HepG2 (cell line): Measurements from ENCODE around the gene GRK5.

Source experiments
- GTF2F1 ChIP-seq: fragments of 150-350 bp; IDR thresholded peaks from 2 replicates; pipeline ENCODE4 v1.6.1; 2014; ENCODE audit warnings: low read length
- LRRFIP1 ChIP-seq: sonication (generic); formaldehyde crosslinking; conservative IDR thresholded peaks from 2 replicates; pipeline ENCODE4 v1.4.0; 2020; ENCODE audit warnings: missing genetic modification reagents
- MAFK ChIP-seq, 2 experiments: IDR thresholded peaks in 1 of 2; conservative IDR thresholded peaks in 1 of 2; 2 replicates each; pipeline ENCODE4 v1.6.1; 2011; ENCODE audit warnings: improper control_type of control experiment in 2 of 2, low read length in 2 of 2
- MEIS1 ChIP-seq: sonication (generic); formaldehyde crosslinking; IDR thresholded peaks from 2 replicates; pipeline ENCODE4 v1.9.0; 2021; ENCODE audit warnings: mild to moderate bottlenecking, missing genetic modification reagents, moderate library complexity, borderline replicate concordance
- POLR2A ChIP-seq, 2 experiments: IDR thresholded peaks; 2 replicates each; pipeline ENCODE4 v1.6.1; 2011; ENCODE audit warnings: low read depth in 2 of 2, low read length in 2 of 2, mild to moderate bottlenecking in 1 of 2, moderate library complexity in 1 of 2; ENCODE audit not compliant: insufficient read depth in 1 of 2
- RAD21 ChIP-seq: fragments of 450-650 bp; formaldehyde crosslinking; IDR thresholded peaks from 2 replicates; pipeline ENCODE4 v1.5.0; 2020; ENCODE audit warnings: mild to moderate bottlenecking
- TCF12 ChIP-seq, 2 experiments: fragments of 450-650 bp in 1 of 2; sonication (generic) in 1 of 2; formaldehyde crosslinking in 1 of 2; IDR thresholded peaks; 2 replicates each; pipeline versions ENCODE4 v1.6.1 to v1.8.0; 2017 to 2022; ENCODE audit warnings: antibody characterized with exemption in 1 of 2, mild to moderate bottlenecking in 1 of 2, missing genetic modification reagents in 1 of 2, moderate library complexity in 1 of 2
- ZBTB38 ChIP-seq: sonication (generic); formaldehyde crosslinking; IDR thresholded peaks from 2 replicates; pipeline ENCODE4 v1.5.1; 2020; ENCODE audit warnings: mild to moderate bottlenecking, missing genetic modification reagents
- ZBTB8A ChIP-seq: sonication (generic); formaldehyde crosslinking; IDR thresholded peaks from 2 replicates; pipeline ENCODE4 v1.4.0; 2020; ENCODE audit warnings: mild to moderate bottlenecking, low read depth, missing genetic modification reagents, borderline replicate concordance
- ZFP36 ChIP-seq: fragments of 150-350 bp; IDR thresholded peaks from 2 replicates; pipeline ENCODE4 v1.6.1; 2018; ENCODE audit warnings: borderline replicate concordance, low read length, low read depth; ENCODE audit not compliant: partially characterized antibody
- ZNF207 ChIP-seq: fragments of 450-650 bp; IDR thresholded peaks from 2 replicates; pipeline ENCODE4 v1.6.1; 2016; ENCODE audit warnings: antibody characterized with exemption, borderline replicate concordance
- ZNF792 ChIP-seq: IDR thresholded peaks from 2 replicates; pipeline ENCODE4 v1.6.1; 2016
- TF ChIP-seq, protein P1 (sequence below): sonication (generic); formaldehyde crosslinking; IDR thresholded peaks from 2 replicates; pipeline ENCODE4 v1.4.0; 2020; ENCODE audit warnings: missing genetic modification reagents, mild to moderate bottlenecking, borderline replicate concordance
- TF ChIP-seq, protein P2 (sequence below): sonication (generic); formaldehyde crosslinking; IDR thresholded peaks from 2 replicates; pipeline ENCODE4 v1.8.1; 2023; ENCODE audit warnings: mild to moderate bottlenecking, missing genetic modification reagents

GRCh38 chr10:119444866-119445265, 237.5 kb downstream of the GRK5 start:
- TF ChIP-seq POLR2A (IDR thresholded peaks at IDR 0.05; ENCODE audit: insufficient read depth in 1 of 2, low read depth in 2 of 2, low read length in 2 of 2) (no peak), ZBTB8A (no peak), ZNF207 (no peak), GTF2F1 (no peak), LRRFIP1 (CRISPR knock-in tag) (no peak), ZFP36 (no peak), MEIS1 (CRISPR knock-in tag) (no peak), ZBTB38 (CRISPR knock-in tag) (no peak), RAD21 (CRISPR knock-in tag) (no peak), TCF12 (IDR thresholded peaks at IDR 0.05) (no peak), TCF12 (CRISPR knock-in tag; IDR thresholded peaks at IDR 0.05) (no peak), ZNF792 (CRISPR knock-in tag) (no peak), MAFK (conservative IDR thresholded peaks at IDR 0.05 in 1 of 2, IDR thresholded peaks at IDR 0.05 in 1 of 2; ENCODE audit: low read length in 2 of 2) (no peak)
- TF ChIP-seq, protein P1, sequence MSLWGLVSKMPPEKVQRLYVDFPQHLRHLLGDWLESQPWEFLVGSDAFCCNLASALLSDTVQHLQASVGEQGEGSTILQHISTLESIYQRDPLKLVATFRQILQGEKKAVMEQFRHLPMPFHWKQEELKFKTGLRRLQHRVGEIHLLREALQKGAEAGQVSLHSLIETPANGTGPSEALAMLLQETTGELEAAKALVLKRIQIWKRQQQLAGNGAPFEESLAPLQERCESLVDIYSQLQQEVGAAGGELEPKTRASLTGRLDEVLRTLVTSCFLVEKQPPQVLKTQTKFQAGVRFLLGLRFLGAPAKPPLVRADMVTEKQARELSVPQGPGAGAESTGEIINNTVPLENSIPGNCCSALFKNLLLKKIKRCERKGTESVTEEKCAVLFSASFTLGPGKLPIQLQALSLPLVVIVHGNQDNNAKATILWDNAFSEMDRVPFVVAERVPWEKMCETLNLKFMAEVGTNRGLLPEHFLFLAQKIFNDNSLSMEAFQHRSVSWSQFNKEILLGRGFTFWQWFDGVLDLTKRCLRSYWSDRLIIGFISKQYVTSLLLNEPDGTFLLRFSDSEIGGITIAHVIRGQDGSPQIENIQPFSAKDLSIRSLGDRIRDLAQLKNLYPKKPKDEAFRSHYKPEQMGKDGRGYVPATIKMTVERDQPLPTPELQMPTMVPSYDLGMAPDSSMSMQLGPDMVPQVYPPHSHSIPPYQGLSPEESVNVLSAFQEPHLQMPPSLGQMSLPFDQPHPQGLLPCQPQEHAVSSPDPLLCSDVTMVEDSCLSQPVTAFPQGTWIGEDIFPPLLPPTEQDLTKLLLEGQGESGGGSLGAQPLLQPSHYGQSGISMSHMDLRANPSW, result no peak
- TF ChIP-seq, protein P2, sequence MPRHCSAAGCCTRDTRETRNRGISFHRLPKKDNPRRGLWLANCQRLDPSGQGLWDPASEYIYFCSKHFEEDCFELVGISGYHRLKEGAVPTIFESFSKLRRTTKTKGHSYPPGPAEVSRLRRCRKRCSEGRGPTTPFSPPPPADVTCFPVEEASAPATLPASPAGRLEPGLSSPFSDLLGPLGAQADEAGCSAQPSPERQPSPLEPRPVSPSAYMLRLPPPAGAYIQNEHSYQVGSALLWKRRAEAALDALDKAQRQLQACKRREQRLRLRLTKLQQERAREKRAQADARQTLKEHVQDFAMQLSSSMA, result no peak
